SU-DHL-6 (cell line): ENCODE measurements around the gene CHMP6.

Experiments
- CTCF ChIP-seq: fragments of 200-600 bp; sonication (generic); IDR thresholded peaks from one replicate; pipeline ENCODE4 v1.5.1; 2017; ENCODE audit warnings: antibody characterized with exemption, mild to moderate bottlenecking, low read length, moderate library complexity; ENCODE audit not compliant: insufficient read depth, poor library complexity, severe bottlenecking
- EZH2phosphoT487 ChIP-seq: fragments of 200-600 bp; sonication (generic), shearing (Covaris generic); conservative IDR thresholded peaks from 2 replicates; pipeline ENCODE4 v1.6.1; 2018; ENCODE audit warnings: mild to moderate bottlenecking, antibody characterized with exemption, low read length, moderate library complexity, mixed read lengths

- TF ChIP-seq CTCF (no peak), EZH2phosphoT487 (no peak)
These were observed 42.6 kb upstream of the CHMP6 start for GRCh38 chr17:80948976-80949450.
